Sigmoid colon (tissue), 7 donors: Measurements from ENCODE around the gene HOXC13. TPM values are rescaled to one million over a fixed set of nuclear protein-coding genes. Genes with fewer than 3 reads are reported as not detected.

Source experiments
- DNase-seq: peaks from one replicate; pipeline ENCODE4 v3.0.0-alpha.2; 2019
- H3K27ac ChIP-seq, 4 donors: fragments of 200-600 bp; sonication (generic); one replicate each; pipeline ENCODE4 v1.5.1; 2016 to 2019; ENCODE audit warnings: mild to moderate bottlenecking in 1 of 4
- H3K27me3 ChIP-seq, 3 donors: fragments of 200-600 bp; sonication (generic); one replicate each; pipeline ENCODE4 v1.5.1; 2019; ENCODE audit warnings: mild to moderate bottlenecking in 1 of 3
- H3K36me3 ChIP-seq, 4 donors: fragments of 200-600 bp; sonication (generic); one replicate each; pipeline ENCODE4 v1.5.1; 2016 to 2019
- H3K4me1 ChIP-seq, 4 donors: fragments of 200-600 bp; sonication (generic); one replicate each; pipeline ENCODE4 v1.5.1; 2017 to 2019
- H3K4me3 ChIP-seq, 4 donors: fragments of 200-600 bp; sonication (generic); one replicate each; pipeline ENCODE4 v1.5.1; 2017 to 2019; ENCODE audit warnings: mild to moderate bottlenecking in 2 of 4, moderate library complexity in 1 of 4
- H3K9me3 ChIP-seq, 4 donors: fragments of 200-600 bp in 3 of 4; sonication (generic) in 3 of 4; one replicate each; pipeline versions ENCODE4 v1.5.1 to v1.6.1; 2013 to 2019
- CTCF ChIP-seq, 4 experiments: fragments of 450-650 bp in 3 of 4; fragments of 200-600 bp in 1 of 4; IDR thresholded peaks; one replicate each; pipeline ENCODE4 v1.5.1; 2016 to 2019; ENCODE audit warnings: antibody characterized with exemption in 4 of 4, mild to moderate bottlenecking in 3 of 4, moderate library complexity in 2 of 4
- EP300 ChIP-seq, 4 donors: sonication (generic); formaldehyde crosslinking; IDR thresholded peaks; one replicate each; pipeline ENCODE4 v1.6.1; 2017; ENCODE audit warnings: antibody characterized with exemption in 4 of 4
- POLR2A ChIP-seq, 2 donors: fragments of 450-650 bp; IDR thresholded peaks; one replicate each; pipeline ENCODE4 v1.6.1; 2016; ENCODE audit warnings: antibody characterized with exemption in 2 of 2, mild to moderate bottlenecking in 2 of 2, moderate library complexity in 2 of 2
- POLR2AphosphoS5 ChIP-seq, 4 donors: sonication (generic); formaldehyde crosslinking; IDR thresholded peaks; one replicate each; pipeline ENCODE4 v1.6.1; 2017; ENCODE audit warnings: antibody characterized with exemption in 4 of 4
- WGBS, 2 donors: extraction: QIAGEN DNeasy Blood & Tissue Kit; methylation state at CpG; one replicate each; pipeline ENCODE4 v1.1.7; 2013; 5-methylcytosine and 5-hydroxymethylcytosine counted together
- intact Hi-C: fragments of 100-400 bp; cut with DNase I; formaldehyde crosslinking; loops from one replicate; pipeline ENCODE4 v1.15.1; 2023
- polyA plus RNA-seq, 3 donors: library from polyadenylated mRNA; stranded (reverse); fragments of 200-250 nt; gene quantifications; one replicate each; pipeline ENCODE4 v1.2.3, GENCODE V29; 2013
- total RNA-seq, 4 donors: library from RNA; depleted of rRNA; stranded (reverse); fragments of >200 nt; gene quantifications; one replicate each; pipeline ENCODE4 v1.1.0, GENCODE V29; 2016
- donor health status: healthy with polysubstance abuse.
- donor health status: Bipolar disorder and iron deficiency.
- donor health status: healthy.

The HOXC13 gene
- total and polyA plus RNA-seq, 7 donors = 0.60 TPM; not detected in 6

GRCh38 chr12:53975479-53976152 lies 37.0 kb downstream of the HOXC13 start:
- intact Hi-C loops = no loop called here
- DNase-seq = no peak

GRCh38 chr12:53976172-53976822 lies 37.7 kb downstream of the HOXC13 start:
- WGBS, 2 donors = 20 to 43% methylated on average over 21 of the region's 21 CpGs
- Histone ChIP-seq H3K9me3 (no peaks in the 10 kb centered on the region), H3K4me1 (peaks cover 0 to 30% (median 26%) of the 10 kb centered on the region in 4 donors), H3K27me3 (peaks cover 80 to 100% (median 99%) of the 10 kb centered on the region in 3 donors), H3K36me3 (no peaks in the 10 kb centered on the region), H3K27ac (no peak overlapping the region), H3K4me3 (no peak overlapping the region)
- intact Hi-C loops = no loop called here
- DNase-seq = no peak
- TF ChIP-seq EP300 (IDR thresholded peaks at IDR 0.05) (no peak), POLR2AphosphoS5 (IDR thresholded peaks at IDR 0.05) (no peak), CTCF (IDR thresholded peaks at IDR 0.05) (no peak), POLR2A (IDR thresholded peaks at IDR 0.05) (no peak)

More at GRCh38 chr12:53975479-53976152, 37.0 kb downstream of the HOXC13 start:
- peaks cover 83 to 100% (median 100%) of the 10 kb centered on the region in 3 donors for H3K27me3 ChIP-seq
- H3K9me3 ChIP-seq = no peaks in the 10 kb centered on the region
- H3K4me1 ChIP-seq = peaks cover 0 to 30% (median 26%) of the 10 kb centered on the region in 4 donors
- H3K36me3 ChIP-seq = no peaks in the 10 kb centered on the region
- no peak for TF ChIP-seq POLR2AphosphoS5 (IDR thresholded peaks at IDR 0.05)
- no peak for TF ChIP-seq POLR2A (IDR thresholded peaks at IDR 0.05)
- TF ChIP-seq EP300 (IDR thresholded peaks at IDR 0.05) = no peak
- no peak for TF ChIP-seq CTCF (IDR thresholded peaks at IDR 0.05)
- WGBS, 2 donors = 10 to 22% methylated on average over 31 of the region's 31 CpGs
- no peak overlapping the region for H3K27ac ChIP-seq
- peak overlapping the region in 1 of 4 donors; percentile 26 for H3K4me3 ChIP-seq

GRCh38 chr12:53976823-53977595 lies 38.4 kb downstream of the HOXC13 start:
- Histone ChIP-seq H3K9me3 (no peaks in the 10 kb centered on the region), H3K36me3 (no peaks in the 10 kb centered on the region), H3K27ac (no peak overlapping the region), H3K27me3 (peaks cover 78 to 100% (median 99%) of the 10 kb centered on the region in 3 donors), H3K4me3 (no peak overlapping the region), H3K4me1 (peaks cover 0 to 30% (median 26%) of the 10 kb centered on the region in 4 donors)
- 17 to 34% methylated on average over 9 of the region's 9 CpGs for WGBS, 2 donors
- DNase-seq = no peak
- intact Hi-C loops = no loop called here
- TF ChIP-seq EP300 (IDR thresholded peaks at IDR 0.05) (no peak), POLR2A (IDR thresholded peaks at IDR 0.05) (no peak), CTCF (IDR thresholded peaks at IDR 0.05) (no peak)

GRCh38 chr12:53977596-53978445 lies 39.2 kb downstream of the HOXC13 start:
- peaks cover 78 to 100% (median 99%) of the 10 kb centered on the region in 3 donors for H3K27me3 ChIP-seq
- TF ChIP-seq POLR2AphosphoS5 (IDR thresholded peaks at IDR 0.05) (no peak), CTCF (IDR thresholded peaks at IDR 0.05) (no peak), POLR2A (IDR thresholded peaks at IDR 0.05) (no peak), EP300 (IDR thresholded peaks at IDR 0.05) (no peak)
- H3K36me3 ChIP-seq = no peaks in the 10 kb centered on the region
- H3K4me3 ChIP-seq = no peak overlapping the region
- intact Hi-C loops = no loop called here
- H3K27ac ChIP-seq = no peak overlapping the region
- DNase-seq = no peak
- peaks cover 0 to 30% (median 26%) of the 10 kb centered on the region in 4 donors for H3K4me1 ChIP-seq
- 3 to 5% methylated on average over 11 of the region's 11 CpGs for WGBS, 2 donors
- H3K9me3 ChIP-seq = no peaks in the 10 kb centered on the region
